Activated B cell treated with CpG ODN at 0.5 μM for 24 hours (primary cell): ENCODE data around the gene TPH2. TPM values are rescaled to one million over a fixed set of nuclear protein-coding genes. Genes with fewer than 3 reads are reported as not detected.

Source experiments
- ATAC-seq: fragments of 200-7000 bp; cut with Tn5 transposase; one replicate; pipeline ENCODE4 v1.10.0; 2021; ENCODE audit warnings: low read depth, mild to moderate bottlenecking, moderate library complexity
- CTCF ChIA-PET: fragments of 350-600 bp; sonication (Branson Sonifier 250); formaldehyde crosslinking; loops from one replicate; lab custom pipeline; 2021; ENCODE audit warnings: antibody characterized with exemption; lab: Charles Lee
- POLR2A ChIA-PET: fragments of 350-600 bp; sonication (Branson Sonifier 250); formaldehyde crosslinking; loops from one replicate; lab custom pipeline; 2021; ENCODE audit warnings: antibody characterized with exemption; lab: Charles Lee
- DNase-seq: peaks from one replicate; pipeline ENCODE4 v3.0.0; 2022
- H3K27ac Mint-ChIP-seq: one replicate; pipeline ENCODE4 v1.8.0; 2020; ENCODE audit warnings: mixed read lengths
- H3K27me3 Mint-ChIP-seq: one replicate; pipeline ENCODE4 v1.8.0; 2021; ENCODE audit warnings: mixed read lengths
- H3K36me3 Mint-ChIP-seq: one replicate; pipeline ENCODE4 v1.8.0; 2021; ENCODE audit warnings: low read depth, mixed read lengths
- H3K4me1 Mint-ChIP-seq: one replicate; pipeline ENCODE4 v1.8.0; 2021; ENCODE audit warnings: mixed read lengths
- H3K4me3 Mint-ChIP-seq: one replicate; pipeline ENCODE4 v1.8.0; 2020; ENCODE audit warnings: mild to moderate bottlenecking, mixed read lengths
- H3K9me3 Mint-ChIP-seq: one replicate; pipeline ENCODE4 v1.8.0; 2020; ENCODE audit warnings: mixed read lengths
- CTCF ChIP-seq: fragments of 200-600 bp; IDR thresholded peaks from one replicate; pipeline ENCODE4 v1.8.0; 2022; ENCODE audit warnings: antibody characterized with exemption, mild to moderate bottlenecking
- intact Hi-C: fragments of 100-400 bp; cut with micrococcal nuclease; formaldehyde crosslinking; loops from one replicate; pipeline ENCODE4 v1.15.1; 2024
- total RNA-seq: library from RNA; stranded (reverse); gene quantifications from 2 replicates; pipeline ENCODE4 v1.2.3, GENCODE V29; 2022

TPH2 gene
- total RNA-seq, 1 donor from 2014 or later: not detected

- TF ChIP-seq CTCF: no peak
- no peak overlapping the region for H3K4me3 Mint-ChIP-seq
- ChIA-PET POLR2A (no interaction called here), CTCF (no interaction called here)
- peaks cover 14% of the 10 kb centered on the region for H3K9me3 Mint-ChIP-seq
- H3K27ac Mint-ChIP-seq: no peak overlapping the region
- no peaks in the 10 kb centered on the region for H3K36me3 Mint-ChIP-seq
- no peak for ATAC-seq
- no peaks in the 10 kb centered on the region for H3K4me1 Mint-ChIP-seq
- DNase-seq: no peak
- intact Hi-C loops: no loop called here
- H3K27me3 Mint-ChIP-seq: no peaks in the 10 kb centered on the region
These were observed 132.4 kb downstream of the TPH2 start for GRCh38 chr12:72071030-72071429.

- Mint-ChIP-seq H3K36me3 (no peaks in the 10 kb centered on the region), H3K27me3 (no peaks in the 10 kb centered on the region), H3K4me1 (no peaks in the 10 kb centered on the region), H3K4me3 (no peak overlapping the region), H3K27ac (no peak overlapping the region), H3K9me3 (peaks cover 14% of the 10 kb centered on the region)
- DNase-seq (no peak), ATAC-seq (no peak)
- ChIA-PET CTCF (no interaction called here), POLR2A (no interaction called here)
- intact Hi-C loops: no loop called here
- TF ChIP-seq CTCF: no peak
These were observed 134.1 kb downstream of the TPH2 start for GRCh38 chr12:72072592-72073212.

GRCh38 chr12:72074065-72074464 is 135.4 kb downstream of the TPH2 start:
- intact Hi-C loops: no loop called here
- no peaks in the 10 kb centered on the region for H3K27me3 Mint-ChIP-seq
- ChIA-PET POLR2A (no interaction called here), CTCF (no interaction called here)
- H3K36me3 Mint-ChIP-seq: no peaks in the 10 kb centered on the region
- H3K4me1 Mint-ChIP-seq: no peaks in the 10 kb centered on the region
- no peak for ATAC-seq
- no peak overlapping the region for H3K4me3 Mint-ChIP-seq
- peaks cover 14% of the 10 kb centered on the region for H3K9me3 Mint-ChIP-seq
- TF ChIP-seq CTCF: no peak
- no peak for DNase-seq
- no peak overlapping the region for H3K27ac Mint-ChIP-seq

GRCh38 chr12:72074956-72075355 is 136.3 kb downstream of the TPH2 start:
- intact Hi-C loops: no loop called here
- Mint-ChIP-seq H3K4me3 (no peak overlapping the region), H3K9me3 (peaks cover 12% of the 10 kb centered on the region), H3K36me3 (no peaks in the 10 kb centered on the region), H3K27ac (no peak overlapping the region), H3K4me1 (no peaks in the 10 kb centered on the region), H3K27me3 (no peaks in the 10 kb centered on the region)
- TF ChIP-seq CTCF: no peak
- ATAC-seq: no peak
- DNase-seq: no peak
- POLR2A ChIA-PET: no interaction called here
- CTCF ChIA-PET: no interaction called here

GRCh38 chr12:72075401-72075800 is 136.8 kb downstream of the TPH2 start:
- intact Hi-C loops: no loop called here
- ATAC-seq (no peak), DNase-seq (no peak)
- Mint-ChIP-seq H3K27me3 (no peaks in the 10 kb centered on the region), H3K36me3 (no peaks in the 10 kb centered on the region), H3K9me3 (peaks cover 12% of the 10 kb centered on the region), H3K27ac (no peak overlapping the region), H3K4me1 (no peaks in the 10 kb centered on the region), H3K4me3 (no peak overlapping the region)
- POLR2A ChIA-PET: no interaction called here
- CTCF ChIA-PET: no interaction called here
- no peak for TF ChIP-seq CTCF
